Adrenal gland (tissue), 5 donors: ENCODE measurements around the gene TMEM234.

ENCODE experiments used
- CTCF ChIP-seq, 6 experiments: fragments of 450-650 bp in 4 of 6; fragments of 200-600 bp in 2 of 6; sonication (generic) in 1 of 6; IDR thresholded peaks; 1 replicate in 5 of 6; 2 replicates in 1 of 6; pipeline versions ENCODE4 v1.5.1 to v1.8.0; 2016 to 2021; ENCODE audit warnings: antibody characterized with exemption in 6 of 6, mild to moderate bottlenecking in 2 of 6, moderate library complexity in 1 of 6
- POLR2A ChIP-seq, 2 donors: fragments of 450-650 bp; IDR thresholded peaks; one replicate each; pipeline ENCODE4 v1.6.1; 2017; ENCODE audit warnings: antibody characterized with exemption in 2 of 2, mild to moderate bottlenecking in 2 of 2, moderate library complexity in 1 of 2
- donor health status: DM: no; HTN: no; CAD: no.

DNA sequence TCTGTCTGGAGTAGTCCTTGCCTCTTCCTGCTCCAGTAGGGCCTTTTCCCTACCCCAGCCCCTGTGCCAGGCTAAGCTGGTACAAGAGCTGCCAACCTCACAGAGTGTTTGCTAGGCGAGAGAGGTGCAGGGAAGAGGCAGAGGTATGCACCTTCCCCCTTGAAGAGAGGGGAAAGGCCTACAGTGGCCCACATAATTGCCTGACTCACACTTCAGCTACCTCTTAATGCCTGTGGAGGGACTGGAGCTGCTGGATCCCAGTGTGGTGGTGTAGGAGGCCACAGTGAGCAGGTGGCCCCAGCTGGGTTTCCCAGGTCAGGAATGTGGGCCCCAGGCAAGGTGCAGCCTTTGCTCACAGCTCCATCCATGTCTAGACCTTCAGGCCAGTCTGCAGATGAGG is 25.1 kb downstream of the TMEM234 start:
- TF ChIP-seq CTCF (IDR thresholded peaks at IDR 0.05) (no peak), POLR2A (IDR thresholded peaks at IDR 0.05) (no peak)
